GM23338 (cell line): ENCODE results near the gene AP5Z1. TPM values are rescaled to one million over a fixed set of nuclear protein-coding genes. Genes with fewer than 3 reads are reported as not detected.

Experiments used
- ATAC-seq: fragments of 200-7000 bp; cut with Tn5 transposase; 3 replicates; pipeline ENCODE4 v1.9.1; 2020
- DNase-seq: peaks from one replicate; pipeline ENCODE4 v3.0.0-alpha.2; 2015; ENCODE audit warnings: low spot score
- H2AFZ ChIP-seq: fragments of 200-600 bp; sonication (generic); 2 replicates; pipeline ENCODE4 v1.8.0; 2016; ENCODE audit warnings: antibody characterized with exemption, mild to moderate bottlenecking, moderate library complexity
- H3F3A ChIP-seq: fragments of 200-600 bp; sonication (generic); replicated peaks from 2 replicates; pipeline ENCODE4 v1.8.0; 2017; ENCODE audit warnings: antibody characterized with exemption, mixed run types, low read depth
- H3K27ac ChIP-seq: fragments of 200-600 bp; sonication (generic); 2 replicates; pipeline ENCODE4 v1.6.1; 2016; ENCODE audit warnings: low read depth
- H3K27me3 ChIP-seq: fragments of 200-600 bp; sonication (generic); 2 replicates; pipeline ENCODE4 v1.8.0; 2016; ENCODE audit warnings: mild to moderate bottlenecking, mixed run types, moderate library complexity; ENCODE audit not compliant: insufficient read depth
- H3K36me3 ChIP-seq: fragments of 200-600 bp; sonication (generic); 2 replicates; pipeline ENCODE4 v1.8.0; 2016; ENCODE audit warnings: mild to moderate bottlenecking; ENCODE audit not compliant: insufficient read depth
- H3K4me1 ChIP-seq: fragments of 200-600 bp; sonication (generic); 2 replicates; pipeline ENCODE4 v1.8.0; 2016; ENCODE audit warnings: mild to moderate bottlenecking, moderate library complexity; ENCODE audit not compliant: insufficient read depth
- H3K4me2 ChIP-seq: fragments of 200-600 bp; sonication (generic); 2 replicates; pipeline ENCODE4 v1.7.1; 2017; ENCODE audit warnings: mixed run types
- H3K4me3 ChIP-seq: fragments of 200-600 bp; sonication (generic); 2 replicates; pipeline ENCODE4 v1.6.1; 2016; ENCODE audit warnings: mixed run types
- H3K79me2 ChIP-seq: fragments of 200-600 bp; sonication (generic); replicated peaks from 2 replicates; pipeline ENCODE4 v1.8.0; 2017; ENCODE audit warnings: mild to moderate bottlenecking; ENCODE audit not compliant: insufficient read depth
- H3K9me2 ChIP-seq: fragments of 200-600 bp; sonication (generic); 2 replicates; pipeline ENCODE4 v1.8.0; 2017; ENCODE audit not compliant: insufficient read depth
- H4K20me1 ChIP-seq: fragments of 200-600 bp; sonication (generic); replicated peaks from 2 replicates; pipeline ENCODE4 v1.8.0; 2017; ENCODE audit warnings: mild to moderate bottlenecking; ENCODE audit not compliant: insufficient read depth
- H3K27ac Mint-ChIP-seq: 2 replicates; pipeline ENCODE4 v1.8.0; 2020; ENCODE audit warnings: inconsistent platforms, mild to moderate bottlenecking, moderate library complexity, mixed read lengths
- H3K27me3 Mint-ChIP-seq: 3 replicates; pipeline ENCODE4 v1.8.0; 2022; ENCODE audit warnings: low read depth, mild to moderate bottlenecking, moderate library complexity, mixed read lengths, inconsistent platforms; ENCODE audit not compliant: insufficient read depth, poor library complexity
- H3K36me3 Mint-ChIP-seq: 3 replicates; pipeline ENCODE4 v1.8.0; 2021; ENCODE audit warnings: low read depth, mild to moderate bottlenecking, inconsistent platforms, moderate library complexity, mixed read lengths
- H3K4me1 Mint-ChIP-seq: 3 replicates; pipeline ENCODE4 v1.8.0; 2020; ENCODE audit warnings: mild to moderate bottlenecking, inconsistent platforms, mixed read lengths
- H3K4me3 Mint-ChIP-seq: 3 replicates; pipeline ENCODE4 v1.8.0; 2021; ENCODE audit warnings: moderate library complexity, mild to moderate bottlenecking, inconsistent platforms, mixed read lengths
- H3K9me3 Mint-ChIP-seq: 3 replicates; pipeline ENCODE4 v1.8.0; 2020; ENCODE audit warnings: moderate library complexity, mild to moderate bottlenecking, inconsistent platforms, mixed read lengths
- CREB1 ChIP-seq: fragments of 250-450 bp; sonication (Bioruptor Pico); IDR thresholded peaks from 2 replicates; pipeline ENCODE4 v1.5.0; 2020; ENCODE audit warnings: low read depth, mild to moderate bottlenecking, moderate library complexity
- JUNB ChIP-seq: IDR thresholded peaks from one replicate; pipeline ENCODE4 v1.6.1; 2016; ENCODE audit warnings: antibody characterized with exemption; ENCODE audit not compliant: unreplicated experiment
- POLR2AphosphoS5 ChIP-seq: IDR thresholded peaks from 2 replicates; pipeline ENCODE4 v1.6.1; 2016; ENCODE audit warnings: antibody characterized with exemption, low read depth
- STAT1 ChIP-seq: IDR thresholded peaks from one replicate; pipeline ENCODE4 v1.6.1; 2016; ENCODE audit warnings: antibody characterized with exemption; ENCODE audit not compliant: unreplicated experiment
- ZNF331 ChIP-seq: fragments of 250-450 bp; sonication (Bioruptor Pico); IDR thresholded peaks from 2 replicates; pipeline ENCODE4 v1.5.0; 2020; ENCODE audit warnings: low read depth, mild to moderate bottlenecking, moderate library complexity
- polyA plus RNA-seq: library from polyadenylated mRNA; unstranded; fragments of >200 nt; fragmentation: Nextera tagmentation; extraction: Ambion mirVana; gene quantifications from 2 replicates; pipeline ENCODE4 v1.2.1, GENCODE V29; 2016
- total RNA-seq: library from RNA; depleted of rRNA; stranded (reverse); fragments of >200 nt; shearing (Covaris generic); gene quantifications from 2 replicates; pipeline ENCODE4 v1.2.3, GENCODE V29; 2014
- TF ChIP-seq, protein P1 (sequence below): fragments of 250-450 bp; sonication (Bioruptor Pico); IDR thresholded peaks from 2 replicates; pipeline ENCODE4 v1.5.0; 2020; ENCODE audit warnings: mild to moderate bottlenecking, moderate library complexity
- TF ChIP-seq, protein P2 (sequence below): IDR thresholded peaks from one replicate; pipeline ENCODE4 v1.6.1; 2018; ENCODE audit warnings: antibody characterized with exemption; ENCODE audit not compliant: unreplicated experiment
- TF ChIP-seq, protein P3 (sequence below), 2 experiments: fragments of 200-600 bp in 1 of 2; sonication (generic) in 1 of 2; conservative IDR thresholded peaks; 2 replicates each; pipeline versions ENCODE4 v1.5.1 to v1.6.1; 2016 to 2017; ENCODE audit warnings: antibody characterized with exemption in 2 of 2, low read depth in 2 of 2, mild to moderate bottlenecking in 2 of 2, moderate library complexity in 1 of 2

The AP5Z1 gene
- total and polyA plus RNA-seq, 2 experiments from 2014 or later, result 16.3 to 31.2 TPM

DNA sequence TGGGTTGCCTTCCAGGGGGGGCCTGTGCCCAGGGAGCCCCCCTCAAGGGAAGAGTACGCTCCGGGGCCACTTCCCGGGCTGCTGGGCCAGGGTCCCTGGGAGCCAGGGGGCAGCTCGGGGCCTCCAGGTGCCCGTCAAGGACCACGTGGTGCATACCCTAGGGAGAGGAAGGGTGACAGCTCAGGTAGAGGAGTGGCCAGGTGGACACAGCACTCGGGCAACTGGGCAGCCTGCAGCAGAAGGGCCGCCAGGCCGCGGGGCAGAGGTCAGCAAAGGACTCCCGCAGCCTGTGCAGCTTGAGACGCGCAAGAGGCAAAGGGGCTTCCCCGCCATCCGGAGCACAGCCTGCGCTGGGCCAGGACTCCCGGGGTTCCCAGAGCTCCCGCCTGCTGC, 26.4 kb downstream of the AP5Z1 start:
- no peak overlapping the region for H3K4me2 ChIP-seq

More for the DNA sequence above, 26.4 kb downstream of the AP5Z1 start:
- H3K36me3 ChIP-seq, result no peaks in the 10 kb centered on the region
- no peaks in the 10 kb centered on the region; the same call in 1 of the 2 replicates for H4K20me1 ChIP-seq
- ATAC-seq, result no peak
- H3K9me2 ChIP-seq, result no peaks in the 10 kb centered on the region
- H3K4me3 ChIP-seq, result no peak overlapping the region
- H3K4me1 ChIP-seq, result no peaks in the 10 kb centered on the region
- Mint-ChIP-seq H3K4me3 (no peak overlapping the region), H3K9me3 (no peaks in the 10 kb centered on the region), H3K4me1 (peaks cover 5% of the 10 kb centered on the region; the same call in 2 of the 3 replicates), H3K36me3 (no peaks in the 10 kb centered on the region), H3K27ac (no peak overlapping the region), H3K27me3 (peaks cover 6% of the 10 kb centered on the region)
- DNase-seq, result no peak
- TF ChIP-seq JUNB (no peak), POLR2AphosphoS5 (no peak), ZNF331 (CRISPR knock-in tag) (no peak), STAT1 (no peak), CREB1 (CRISPR knock-in tag) (no peak)
- TF ChIP-seq, protein P1, sequence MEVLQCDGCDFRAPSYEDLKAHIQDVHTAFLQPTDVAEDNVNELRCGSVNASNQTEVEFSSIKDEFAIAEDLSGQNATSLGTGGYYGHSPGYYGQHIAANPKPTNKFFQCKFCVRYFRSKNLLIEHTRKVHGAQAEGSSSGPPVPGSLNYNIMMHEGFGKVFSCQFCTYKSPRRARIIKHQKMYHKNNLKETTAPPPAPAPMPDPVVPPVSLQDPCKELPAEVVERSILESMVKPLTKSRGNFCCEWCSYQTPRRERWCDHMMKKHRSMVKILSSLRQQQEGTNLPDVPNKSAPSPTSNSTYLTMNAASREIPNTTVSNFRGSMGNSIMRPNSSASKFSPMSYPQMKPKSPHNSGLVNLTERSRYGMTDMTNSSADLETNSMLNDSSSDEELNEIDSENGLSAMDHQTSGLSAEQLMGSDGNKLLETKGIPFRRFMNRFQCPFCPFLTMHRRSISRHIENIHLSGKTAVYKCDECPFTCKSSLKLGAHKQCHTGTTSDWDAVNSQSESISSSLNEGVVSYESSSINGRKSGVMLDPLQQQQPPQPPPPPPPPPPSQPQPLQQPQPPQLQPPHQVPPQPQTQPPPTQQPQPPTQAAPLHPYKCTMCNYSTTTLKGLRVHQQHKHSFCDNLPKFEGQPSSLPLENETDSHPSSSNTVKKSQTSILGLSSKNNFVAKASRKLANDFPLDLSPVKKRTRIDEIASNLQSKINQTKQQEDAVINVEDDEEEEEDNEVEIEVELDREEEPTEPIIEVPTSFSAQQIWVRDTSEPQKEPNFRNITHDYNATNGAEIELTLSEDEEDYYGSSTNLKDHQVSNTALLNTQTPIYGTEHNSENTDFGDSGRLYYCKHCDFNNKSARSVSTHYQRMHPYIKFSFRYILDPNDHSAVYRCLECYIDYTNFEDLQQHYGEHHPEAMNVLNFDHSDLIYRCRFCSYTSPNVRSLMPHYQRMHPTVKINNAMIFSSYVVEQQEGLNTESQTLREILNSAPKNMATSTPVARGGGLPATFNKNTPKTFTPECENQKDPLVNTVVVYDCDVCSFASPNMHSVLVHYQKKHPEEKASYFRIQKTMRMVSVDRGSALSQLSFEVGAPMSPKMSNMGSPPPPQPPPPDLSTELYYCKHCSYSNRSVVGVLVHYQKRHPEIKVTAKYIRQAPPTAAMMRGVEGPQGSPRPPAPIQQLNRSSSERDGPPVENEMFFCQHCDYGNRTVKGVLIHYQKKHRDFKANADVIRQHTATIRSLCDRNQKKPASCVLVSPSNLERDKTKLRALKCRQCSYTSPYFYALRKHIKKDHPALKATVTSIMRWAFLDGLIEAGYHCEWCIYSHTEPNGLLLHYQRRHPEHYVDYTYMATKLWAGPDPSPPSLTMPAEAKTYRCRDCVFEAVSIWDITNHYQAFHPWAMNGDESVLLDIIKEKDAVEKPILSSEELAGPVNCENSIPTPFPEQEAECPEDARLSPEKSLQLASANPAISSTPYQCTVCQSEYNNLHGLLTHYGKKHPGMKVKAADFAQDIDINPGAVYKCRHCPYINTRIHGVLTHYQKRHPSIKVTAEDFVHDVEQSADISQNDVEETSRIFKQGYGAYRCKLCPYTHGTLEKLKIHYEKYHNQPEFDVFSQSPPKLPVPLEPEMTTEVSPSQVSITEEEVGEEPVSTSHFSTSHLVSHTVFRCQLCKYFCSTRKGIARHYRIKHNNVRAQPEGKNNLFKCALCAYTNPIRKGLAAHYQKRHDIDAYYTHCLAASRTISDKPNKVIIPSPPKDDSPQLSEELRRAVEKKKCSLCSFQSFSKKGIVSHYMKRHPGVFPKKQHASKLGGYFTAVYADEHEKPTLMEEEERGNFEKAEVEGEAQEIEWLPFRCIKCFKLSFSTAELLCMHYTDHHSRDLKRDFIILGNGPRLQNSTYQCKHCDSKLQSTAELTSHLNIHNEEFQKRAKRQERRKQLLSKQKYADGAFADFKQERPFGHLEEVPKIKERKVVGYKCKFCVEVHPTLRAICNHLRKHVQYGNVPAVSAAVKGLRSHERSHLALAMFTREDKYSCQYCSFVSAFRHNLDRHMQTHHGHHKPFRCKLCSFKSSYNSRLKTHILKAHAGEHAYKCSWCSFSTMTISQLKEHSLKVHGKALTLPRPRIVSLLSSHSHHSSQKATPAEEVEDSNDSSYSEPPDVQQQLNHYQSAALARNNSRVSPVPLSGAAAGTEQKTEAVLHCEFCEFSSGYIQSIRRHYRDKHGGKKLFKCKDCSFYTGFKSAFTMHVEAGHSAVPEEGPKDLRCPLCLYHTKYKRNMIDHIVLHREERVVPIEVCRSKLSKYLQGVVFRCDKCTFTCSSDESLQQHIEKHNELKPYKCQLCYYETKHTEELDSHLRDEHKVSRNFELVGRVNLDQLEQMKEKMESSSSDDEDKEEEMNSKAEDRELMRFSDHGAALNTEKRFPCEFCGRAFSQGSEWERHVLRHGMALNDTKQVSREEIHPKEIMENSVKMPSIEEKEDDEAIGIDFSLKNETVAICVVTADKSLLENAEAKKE, result no peak
- TF ChIP-seq, protein P2, sequence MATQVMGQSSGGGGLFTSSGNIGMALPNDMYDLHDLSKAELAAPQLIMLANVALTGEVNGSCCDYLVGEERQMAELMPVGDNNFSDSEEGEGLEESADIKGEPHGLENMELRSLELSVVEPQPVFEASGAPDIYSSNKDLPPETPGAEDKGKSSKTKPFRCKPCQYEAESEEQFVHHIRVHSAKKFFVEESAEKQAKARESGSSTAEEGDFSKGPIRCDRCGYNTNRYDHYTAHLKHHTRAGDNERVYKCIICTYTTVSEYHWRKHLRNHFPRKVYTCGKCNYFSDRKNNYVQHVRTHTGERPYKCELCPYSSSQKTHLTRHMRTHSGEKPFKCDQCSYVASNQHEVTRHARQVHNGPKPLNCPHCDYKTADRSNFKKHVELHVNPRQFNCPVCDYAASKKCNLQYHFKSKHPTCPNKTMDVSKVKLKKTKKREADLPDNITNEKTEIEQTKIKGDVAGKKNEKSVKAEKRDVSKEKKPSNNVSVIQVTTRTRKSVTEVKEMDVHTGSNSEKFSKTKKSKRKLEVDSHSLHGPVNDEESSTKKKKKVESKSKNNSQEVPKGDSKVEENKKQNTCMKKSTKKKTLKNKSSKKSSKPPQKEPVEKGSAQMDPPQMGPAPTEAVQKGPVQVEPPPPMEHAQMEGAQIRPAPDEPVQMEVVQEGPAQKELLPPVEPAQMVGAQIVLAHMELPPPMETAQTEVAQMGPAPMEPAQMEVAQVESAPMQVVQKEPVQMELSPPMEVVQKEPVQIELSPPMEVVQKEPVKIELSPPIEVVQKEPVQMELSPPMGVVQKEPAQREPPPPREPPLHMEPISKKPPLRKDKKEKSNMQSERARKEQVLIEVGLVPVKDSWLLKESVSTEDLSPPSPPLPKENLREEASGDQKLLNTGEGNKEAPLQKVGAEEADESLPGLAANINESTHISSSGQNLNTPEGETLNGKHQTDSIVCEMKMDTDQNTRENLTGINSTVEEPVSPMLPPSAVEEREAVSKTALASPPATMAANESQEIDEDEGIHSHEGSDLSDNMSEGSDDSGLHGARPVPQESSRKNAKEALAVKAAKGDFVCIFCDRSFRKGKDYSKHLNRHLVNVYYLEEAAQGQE, result no peak
- TF ChIP-seq, protein P3, sequence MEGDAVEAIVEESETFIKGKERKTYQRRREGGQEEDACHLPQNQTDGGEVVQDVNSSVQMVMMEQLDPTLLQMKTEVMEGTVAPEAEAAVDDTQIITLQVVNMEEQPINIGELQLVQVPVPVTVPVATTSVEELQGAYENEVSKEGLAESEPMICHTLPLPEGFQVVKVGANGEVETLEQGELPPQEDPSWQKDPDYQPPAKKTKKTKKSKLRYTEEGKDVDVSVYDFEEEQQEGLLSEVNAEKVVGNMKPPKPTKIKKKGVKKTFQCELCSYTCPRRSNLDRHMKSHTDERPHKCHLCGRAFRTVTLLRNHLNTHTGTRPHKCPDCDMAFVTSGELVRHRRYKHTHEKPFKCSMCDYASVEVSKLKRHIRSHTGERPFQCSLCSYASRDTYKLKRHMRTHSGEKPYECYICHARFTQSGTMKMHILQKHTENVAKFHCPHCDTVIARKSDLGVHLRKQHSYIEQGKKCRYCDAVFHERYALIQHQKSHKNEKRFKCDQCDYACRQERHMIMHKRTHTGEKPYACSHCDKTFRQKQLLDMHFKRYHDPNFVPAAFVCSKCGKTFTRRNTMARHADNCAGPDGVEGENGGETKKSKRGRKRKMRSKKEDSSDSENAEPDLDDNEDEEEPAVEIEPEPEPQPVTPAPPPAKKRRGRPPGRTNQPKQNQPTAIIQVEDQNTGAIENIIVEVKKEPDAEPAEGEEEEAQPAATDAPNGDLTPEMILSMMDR (conservative IDR thresholded peaks at IDR 0.05; ENCODE audit: low read depth in 2 of 2), result no peak
- H2AFZ ChIP-seq, result no peak overlapping the region
- H3F3A ChIP-seq, result no peaks in the 10 kb centered on the region
- H3K27me3 ChIP-seq, result no peaks in the 10 kb centered on the region
- H3K79me2 ChIP-seq, result no peaks in the 10 kb centered on the region
- H3K27ac ChIP-seq, result no peak overlapping the region
